ENCODE data around the gene ATE1.

- no peak for TF ChIP-seq CTCF (IDR thresholded peaks at IDR 0.05)
- no peak for TF ChIP-seq POLR2A (IDR thresholded peaks at IDR 0.05)
Measured at GRCh38 chr10:121698336-121698735, 229.5 kb downstream of the ATE1 start.

Data from uterus (tissue), 2 donors.